ENCODE results near the gene PALM. TPM values are rescaled to one million over a fixed set of nuclear protein-coding genes. Genes with fewer than 3 reads are reported as not detected.

The PALM gene
- total RNA-seq, 1 experiment from 2014 or later = 43.7 TPM

GRCh38 chr19:738509-739128 is 29.9 kb downstream of the PALM start:
- Histone ChIP-seq H3K36me3 (ENCODE audit: control insufficient read depth in 1 of 2, insufficient read depth in 2 of 2, low read length in 2 of 2) (no peaks in the 10 kb centered on the region), H3K27me3 (ENCODE audit: insufficient read depth, low read length) (no peaks in the 10 kb centered on the region), H3K4me1 (ENCODE audit: control insufficient read depth in 1 of 2, insufficient read depth in 2 of 2, low read length in 2 of 2) (no peaks in the 10 kb centered on the region), H3K9me2 (ENCODE audit: insufficient read depth) (no peaks in the 10 kb centered on the region), H2AFZ (ENCODE audit: low read depth, low read length, poor library complexity, severe bottlenecking) (no peak overlapping the region), H3K27ac (ENCODE audit: low read depth, low read length) (no peak overlapping the region), H3K9me3 (ENCODE audit: control insufficient read depth in 1 of 2, insufficient read depth in 1 of 2, low read depth in 1 of 2, low read length in 2 of 2) (no peaks in the 10 kb centered on the region), H3K4me2 (ENCODE audit: low read length) (no peak overlapping the region), H4K20me1 (ENCODE audit: insufficient read depth) (no peaks in the 10 kb centered on the region), H3K79me2 (ENCODE audit: insufficient read depth, low read length) (no peaks in the 10 kb centered on the region), H3K9ac (ENCODE audit: low read length) (no peak overlapping the region), H3K4me3 (replicated peaks in 1 of 2; ENCODE audit: low read depth in 1 of 2, low read length in 2 of 2) (no peak overlapping the region)
- RAD21 ChIA-PET (ENCODE audit: low non-redundant PET in 1 of 2, low total read pairs in 2 of 2, uncharacterized antibody in 2 of 2, unreplicated experiment in 2 of 2) = no interaction called here
- POLR2A ChIA-PET = no interaction called here
- CTCF ChIA-PET = no interaction called here
- ATAC-seq (no peak), DNase-seq (ENCODE audit: low read depth, low spot score) (no peak)
- intact Hi-C loops (cut with micrococcal nuclease) = no loop called here
- TF ChIP-seq FOSL1 (IDR thresholded peaks at IDR 0.05; ENCODE audit: low read depth) = no peak
- TF ChIP-seq ZFX (IDR thresholded peaks at IDR 0.05) = no peak
- no peak for TF ChIP-seq TCF7L2 (IDR thresholded peaks at IDR 0.05; ENCODE audit: borderline replicate concordance, extremely low read depth, insufficient read depth, insufficient read length)
- TF ChIP-seq SIN3A (IDR thresholded peaks at IDR 0.05; ENCODE audit: low read depth) = no peak
- no peak for TF ChIP-seq JUND (IDR thresholded peaks at IDR 0.05)
- no peak for TF ChIP-seq YY1 (IDR thresholded peaks at IDR 0.05; ENCODE audit: extremely low read depth, insufficient replicate concordance, low read depth, low read length)
- no peak for TF ChIP-seq ZNF274 (IDR thresholded peaks at IDR 0.05; ENCODE audit: low read depth, low read length)
- TF ChIP-seq RAD21 (IDR thresholded peaks at IDR 0.05; ENCODE audit: low read depth) = no peak
- no peak for TF ChIP-seq EZH2phosphoT487 (IDR thresholded peaks at IDR 0.05; ENCODE audit: borderline replicate concordance)
- no peak for TF ChIP-seq REST (IDR thresholded peaks at IDR 0.05; ENCODE audit: low read depth)
- no peak for TF ChIP-seq EGR1 (IDR thresholded peaks at IDR 0.05; ENCODE audit: low read depth)
- no peak for TF ChIP-seq SP1 (IDR thresholded peaks at IDR 0.05; ENCODE audit: low read depth)
- no peak for TF ChIP-seq ZBTB33 (IDR thresholded peaks at IDR 0.05; ENCODE audit: extremely low read depth, insufficient replicate concordance, low read length)
- TF ChIP-seq CEBPB (IDR thresholded peaks at IDR 0.05; ENCODE audit: low read depth) = no peak
- no peak for TF ChIP-seq POLR2AphosphoS5 (IDR thresholded peaks at IDR 0.05; ENCODE audit: low read depth, low read length)
- no peak for TF ChIP-seq ATF3 (IDR thresholded peaks at IDR 0.05)
- BruUV-seq (replicated peaks) = no TSS peak
